Measurements from ENCODE around the gene SGSM2. TPM values are rescaled to one million over a fixed set of nuclear protein-coding genes. Genes with fewer than 3 reads are reported as not detected.

SGSM2 gene
- total RNA-seq, 1 experiment from 2014 or later, result 3.1 TPM

DNA sequence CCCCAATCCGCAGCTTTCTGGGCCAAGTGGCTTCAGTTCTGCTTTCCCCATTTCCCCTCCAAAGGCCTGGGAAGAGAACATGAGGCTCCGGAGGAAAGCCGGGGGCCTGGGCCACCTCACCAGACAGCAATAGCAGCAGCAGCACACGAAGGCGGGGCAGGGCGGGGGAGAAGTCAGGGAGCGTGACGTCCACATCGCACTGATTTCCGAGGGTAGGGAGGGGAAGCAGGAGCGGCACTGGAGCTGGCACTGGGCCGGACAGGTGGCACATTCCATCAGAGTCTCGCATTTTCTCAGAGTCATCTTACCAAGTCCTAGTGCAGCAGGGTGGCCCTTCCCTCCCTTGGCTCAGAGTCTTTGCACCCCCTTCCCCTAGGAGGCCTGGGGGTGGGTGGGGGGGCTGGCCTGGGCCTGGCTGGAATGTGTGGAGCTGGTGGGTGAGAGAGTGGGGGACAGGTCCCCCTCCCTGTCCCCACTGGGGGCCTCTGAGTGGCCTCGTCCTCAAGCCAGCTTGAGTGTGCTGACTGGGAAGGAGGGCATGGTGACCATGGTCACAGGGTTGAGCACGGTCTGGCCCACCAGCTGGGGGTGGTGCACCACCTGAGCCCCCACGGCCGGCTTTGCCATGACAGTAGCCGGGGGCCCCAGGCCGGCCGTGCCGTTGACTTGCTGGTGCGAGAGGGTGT lies 49.2 kb downstream of the SGSM2 start:
- DNase-seq (ENCODE audit: low spot score), result no peak

DNA sequence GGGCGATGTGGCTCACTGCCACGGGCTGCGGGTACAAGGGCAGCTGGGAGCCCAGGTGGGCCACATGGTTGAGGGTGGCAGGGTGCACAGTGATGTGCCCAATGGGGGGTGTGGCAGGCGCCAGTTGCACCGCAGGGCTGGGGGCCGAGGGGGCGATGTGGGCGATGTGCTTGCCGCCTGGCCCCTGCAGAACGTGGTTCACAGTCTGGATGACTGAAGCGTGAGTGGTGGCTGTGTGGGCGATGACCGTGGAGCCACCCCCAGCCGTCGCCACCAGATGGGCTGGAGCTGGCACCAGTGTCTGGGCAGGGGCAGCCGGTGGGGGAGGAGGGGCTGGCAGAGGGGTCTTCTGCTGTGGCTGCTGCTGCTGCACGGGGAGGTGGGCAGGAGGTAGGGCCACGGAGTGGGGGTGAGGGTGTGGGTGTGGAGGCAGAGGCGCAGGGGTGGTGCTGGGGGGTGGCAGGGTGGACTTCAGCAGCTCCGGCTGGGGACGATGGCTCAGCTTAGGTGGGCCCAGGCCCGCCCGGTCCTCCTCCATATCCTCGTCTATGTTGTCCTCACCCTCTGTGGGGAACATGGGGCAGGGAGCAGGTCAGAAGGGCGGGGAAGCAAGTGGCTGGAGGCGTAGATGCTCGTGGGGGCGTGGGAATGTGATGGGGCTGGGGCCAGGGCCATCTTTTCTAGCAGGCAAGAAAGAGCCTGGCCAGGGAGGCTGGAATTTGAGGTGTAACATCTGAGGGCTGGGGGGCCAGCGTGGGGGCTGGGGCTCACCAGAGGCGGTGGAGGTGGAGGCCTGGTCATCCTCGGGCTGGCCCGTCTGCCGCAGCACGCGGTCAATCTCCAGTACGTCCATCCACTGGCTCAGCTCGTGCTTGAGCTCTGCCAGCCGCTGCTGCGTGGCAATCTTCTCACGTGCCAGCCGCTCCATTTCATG lies 50.1 kb downstream of the SGSM2 start:
- DNase-seq (ENCODE audit: low spot score), result no peak

DNA sequence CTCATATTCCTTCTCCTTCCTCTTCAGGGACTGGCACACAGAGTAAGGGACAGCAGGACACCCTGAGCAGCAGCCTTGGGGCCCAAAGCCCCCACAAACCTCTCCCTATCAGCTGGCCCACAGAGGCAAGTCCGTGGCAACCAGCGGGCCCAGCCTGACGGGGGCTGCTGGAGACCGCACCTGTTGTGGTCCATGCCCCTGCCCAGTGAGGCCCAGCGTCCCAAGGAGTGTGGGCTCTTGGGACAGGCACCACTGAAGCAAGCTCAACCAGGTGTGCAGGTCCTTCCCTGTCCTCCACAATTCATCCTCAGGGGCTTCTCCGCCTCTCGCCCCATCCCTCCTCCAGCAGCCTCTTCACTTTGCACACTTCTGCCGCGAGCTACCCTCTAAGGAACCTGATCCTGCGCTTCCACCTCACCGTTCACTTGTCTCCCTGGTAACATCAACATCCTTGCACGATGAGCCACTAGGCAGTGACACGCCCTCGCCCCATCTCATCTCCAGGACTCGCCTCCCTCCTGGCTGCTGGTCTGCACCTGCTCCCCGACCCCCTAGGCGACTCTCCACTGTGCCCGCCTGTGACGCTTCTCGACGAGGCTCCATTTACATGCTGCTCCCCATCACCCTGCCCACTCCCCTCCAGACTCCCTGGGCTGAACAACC lies 50.9 kb downstream of the SGSM2 start:
- no peak for DNase-seq (ENCODE audit: low spot score)

DNA sequence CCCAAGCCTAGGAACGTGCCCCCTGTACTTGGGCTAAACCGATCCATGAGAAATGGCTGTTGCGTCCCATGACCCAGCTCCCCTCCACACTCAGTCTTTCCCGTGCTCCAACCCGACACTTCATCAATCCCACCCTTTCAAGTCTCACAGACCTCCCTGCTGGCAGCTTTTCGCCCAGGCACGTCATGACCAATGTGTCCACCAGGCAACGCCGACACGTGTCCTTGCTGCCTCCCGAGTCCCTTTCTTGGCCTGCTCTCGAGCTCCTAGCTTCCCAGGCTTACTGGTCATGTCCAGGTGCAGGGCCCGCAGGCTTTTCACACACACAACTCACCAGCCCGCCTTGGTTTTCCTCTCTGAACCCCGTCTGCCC lies 51.4 kb downstream of the SGSM2 start:
- DNase-seq (ENCODE audit: low spot score), result no peak

DNA sequence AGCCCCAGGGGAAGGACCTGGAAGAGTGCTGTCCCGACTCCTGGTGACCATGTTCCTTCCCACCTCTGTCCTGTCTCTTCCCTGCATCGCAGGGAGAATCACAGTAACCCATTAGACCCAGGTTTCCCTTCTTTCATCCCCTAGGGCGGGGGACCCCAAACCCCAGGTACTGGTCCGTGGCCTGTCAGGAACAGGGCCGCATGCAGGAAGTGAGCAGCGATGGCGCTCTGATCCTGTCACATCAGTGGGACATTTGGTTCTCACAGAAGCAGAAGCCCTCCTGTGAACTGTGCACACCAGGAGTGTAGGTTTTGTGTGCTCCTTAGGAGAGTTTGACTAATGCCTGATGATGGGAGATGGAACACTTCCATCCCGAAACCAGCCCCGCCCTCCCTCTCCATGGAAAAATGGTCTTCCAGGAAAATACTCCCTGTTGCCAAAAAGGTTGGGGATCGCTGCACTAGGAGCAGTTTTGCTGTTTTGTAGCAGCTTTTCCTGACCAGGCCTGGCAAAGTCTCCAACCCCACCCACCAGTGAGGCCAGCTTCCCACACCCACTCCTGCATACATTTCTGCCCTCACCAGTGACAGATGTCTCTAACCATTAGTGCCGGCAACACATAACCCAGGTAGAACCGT lies 53.0 kb downstream of the SGSM2 start:
- DNase-seq (ENCODE audit: low spot score), result no peak

DNA sequence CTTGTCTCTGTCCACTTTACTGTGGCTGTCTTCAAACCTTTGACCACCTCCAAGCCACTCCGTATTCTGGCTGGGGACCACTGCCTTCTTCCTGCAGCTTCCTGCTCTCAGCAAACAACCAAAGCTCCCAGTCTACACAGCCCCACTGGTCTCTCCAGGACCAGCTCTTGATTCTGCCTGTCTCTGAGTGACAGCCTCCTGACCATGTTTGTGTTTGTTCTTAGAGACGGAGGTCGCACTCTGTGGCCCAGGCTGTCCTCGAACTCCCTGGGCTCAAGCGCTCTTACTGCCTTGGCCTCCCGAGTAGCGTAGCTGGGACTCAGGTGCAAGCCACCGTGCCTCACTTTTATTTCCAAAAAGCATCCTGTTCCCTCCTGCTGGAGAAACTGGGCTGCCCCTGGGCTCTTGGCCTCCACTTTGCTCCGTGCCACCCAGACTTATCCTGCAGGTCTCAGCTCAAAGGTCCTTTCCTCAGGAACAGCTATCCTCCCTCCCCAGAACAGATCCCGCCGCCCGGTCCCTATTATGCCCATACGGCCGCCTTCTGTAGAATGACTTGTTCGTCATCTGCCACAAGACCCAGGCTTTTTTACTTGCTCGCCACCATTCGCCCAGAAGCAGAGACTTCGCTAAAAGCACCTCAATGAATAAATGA lies 54.4 kb downstream of the SGSM2 start:
- DNase-seq (ENCODE audit: low spot score), result no peak

DNA sequence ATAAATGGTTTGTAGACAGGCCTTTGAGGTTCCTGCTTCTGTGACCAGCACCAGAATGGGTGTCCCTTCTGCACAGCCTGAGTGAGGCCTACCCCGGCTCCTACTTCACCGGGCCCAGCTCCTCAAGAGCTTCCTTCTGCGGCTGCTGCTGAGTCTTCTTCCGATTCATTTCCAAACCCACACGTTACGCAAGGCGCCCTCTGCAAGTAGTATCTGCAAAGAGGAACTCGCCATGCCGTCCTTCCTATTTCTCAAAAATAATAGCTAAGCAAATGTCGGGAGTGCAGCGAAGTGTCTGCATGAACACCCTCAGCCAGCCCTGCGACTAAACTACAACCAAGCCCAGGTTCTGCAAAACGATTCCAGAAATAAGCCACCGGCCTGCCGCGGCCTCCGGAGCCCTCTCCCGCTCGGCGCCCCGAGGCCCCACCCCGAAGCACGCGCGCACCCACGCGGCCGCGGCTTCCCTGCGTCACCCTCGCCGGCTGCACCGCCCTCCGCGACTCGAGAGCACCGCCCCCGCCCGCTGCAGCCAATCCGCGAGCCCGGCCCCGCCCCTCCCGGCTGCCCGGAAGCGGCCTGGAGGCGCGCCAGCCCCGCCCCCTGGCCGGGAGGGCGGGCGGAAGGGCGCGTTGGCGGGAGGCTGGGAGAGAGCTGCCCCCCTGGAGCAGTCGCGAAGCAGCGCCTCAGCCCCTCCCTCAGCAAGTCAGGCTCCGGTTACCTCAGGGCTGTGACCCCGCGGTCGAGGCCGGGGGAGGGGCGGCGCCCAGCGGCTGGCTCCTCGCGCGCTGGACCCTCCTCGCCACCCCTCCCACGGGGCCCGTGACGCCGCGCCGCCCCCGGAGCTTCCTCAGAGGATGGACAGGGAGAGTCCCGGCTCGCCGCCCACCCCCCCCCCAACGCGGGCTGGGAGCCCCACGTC lies 55.2 kb downstream of the SGSM2 start:
- DNase-seq (ENCODE audit: low spot score), result peak; percentile 86

DNA sequence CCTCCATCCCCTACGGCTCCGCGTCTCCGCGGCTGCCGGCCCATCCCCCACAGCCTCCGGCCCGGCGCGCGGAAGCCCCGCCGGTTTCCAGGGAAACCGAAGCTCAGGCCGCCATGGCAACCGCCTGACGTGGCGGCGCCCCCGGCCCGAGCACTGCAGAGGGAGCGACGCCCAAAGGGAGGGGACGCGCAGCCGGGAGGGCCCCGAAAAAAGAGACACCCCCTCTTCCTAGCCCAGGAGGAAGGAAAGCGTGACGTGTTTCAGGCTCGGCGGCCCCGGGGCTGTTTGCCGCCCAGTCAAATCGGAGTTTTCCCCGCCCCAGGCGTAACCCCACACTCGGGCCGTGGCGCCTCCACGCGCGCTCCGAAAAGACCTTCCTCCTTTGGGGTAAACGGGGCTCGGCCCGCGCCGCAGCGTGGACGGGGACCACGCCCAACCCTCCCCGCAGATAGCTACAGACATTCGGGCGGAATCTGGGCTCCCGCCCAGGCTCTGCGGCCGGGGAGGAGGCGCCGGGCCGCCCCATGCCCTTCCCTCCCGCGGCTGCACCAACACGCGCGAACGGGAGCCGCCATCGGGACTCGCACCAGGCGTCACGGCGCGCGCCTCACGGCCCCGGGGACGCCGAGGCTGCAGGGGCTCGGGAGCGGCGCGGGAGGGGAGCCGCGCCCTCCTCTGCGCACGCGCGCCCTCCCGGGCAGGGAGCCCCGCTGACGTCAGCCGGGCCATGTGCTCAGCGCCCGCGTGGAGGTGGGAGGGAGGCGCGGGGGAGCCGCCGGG lies 56.1 kb downstream of the SGSM2 start:
- peak; percentile 68 for DNase-seq (ENCODE audit: low spot score)

DNA sequence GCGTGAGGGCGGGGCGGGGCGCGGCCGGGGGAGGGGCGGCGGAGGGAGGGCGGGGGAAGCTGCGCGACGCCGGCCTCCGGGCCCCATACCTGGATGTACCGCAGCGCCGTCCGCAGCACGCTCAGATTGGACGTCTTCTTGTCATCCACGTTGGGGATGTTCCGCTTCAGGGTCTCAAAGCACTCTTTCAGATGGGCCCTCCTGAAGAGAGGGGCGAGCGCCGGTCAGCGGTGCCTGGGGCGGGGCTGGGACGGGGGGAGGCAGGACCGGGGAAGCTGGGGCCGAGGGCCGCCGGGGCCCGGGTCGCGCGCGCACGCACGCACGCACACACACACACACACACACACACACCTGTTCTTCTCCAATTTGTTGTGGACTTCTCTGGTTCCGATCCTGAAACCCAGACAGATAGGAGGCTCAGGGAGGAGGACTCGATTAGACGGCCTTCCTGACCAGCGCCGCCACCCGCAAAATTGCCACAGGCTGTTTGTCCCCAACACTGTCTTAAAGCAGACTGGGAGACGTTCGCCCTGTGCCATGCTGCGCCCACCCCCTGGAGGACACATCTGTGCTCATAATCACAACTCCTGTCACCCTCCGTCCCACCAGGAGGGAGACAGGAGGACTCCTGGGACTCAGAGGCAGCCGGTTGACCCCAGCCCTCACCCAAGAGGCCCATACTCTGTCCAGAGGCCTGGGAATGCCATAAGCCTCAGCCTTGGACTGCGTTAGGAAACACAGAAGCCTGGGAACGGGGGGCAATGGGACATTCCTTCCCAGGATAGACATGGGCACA lies 56.9 kb downstream of the SGSM2 start:
- no peak for DNase-seq (ENCODE audit: low spot score)

DNA sequence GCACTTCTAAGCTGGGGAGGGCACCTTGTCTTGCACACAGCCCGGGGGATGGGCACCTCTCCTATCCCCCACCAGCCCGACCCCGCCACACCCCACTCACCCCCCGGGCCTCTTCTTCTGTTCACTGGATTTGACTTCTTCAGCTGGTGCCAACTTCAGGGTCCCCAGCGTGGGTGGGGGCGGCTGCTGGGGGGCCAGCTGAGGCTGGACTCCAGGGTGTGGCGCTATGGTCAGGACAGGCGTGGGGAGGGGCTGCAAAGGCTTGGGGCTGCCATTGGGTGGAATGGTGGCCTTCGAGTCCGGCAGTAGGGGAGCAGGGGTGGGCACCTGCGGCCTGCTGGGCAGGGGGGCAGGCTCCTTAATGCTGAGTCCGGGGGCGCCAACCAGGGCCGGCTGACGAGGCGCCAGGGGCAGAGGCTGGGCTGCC lies 57.5 kb downstream of the SGSM2 start:
- no peak for DNase-seq (ENCODE audit: low spot score)

DNA sequence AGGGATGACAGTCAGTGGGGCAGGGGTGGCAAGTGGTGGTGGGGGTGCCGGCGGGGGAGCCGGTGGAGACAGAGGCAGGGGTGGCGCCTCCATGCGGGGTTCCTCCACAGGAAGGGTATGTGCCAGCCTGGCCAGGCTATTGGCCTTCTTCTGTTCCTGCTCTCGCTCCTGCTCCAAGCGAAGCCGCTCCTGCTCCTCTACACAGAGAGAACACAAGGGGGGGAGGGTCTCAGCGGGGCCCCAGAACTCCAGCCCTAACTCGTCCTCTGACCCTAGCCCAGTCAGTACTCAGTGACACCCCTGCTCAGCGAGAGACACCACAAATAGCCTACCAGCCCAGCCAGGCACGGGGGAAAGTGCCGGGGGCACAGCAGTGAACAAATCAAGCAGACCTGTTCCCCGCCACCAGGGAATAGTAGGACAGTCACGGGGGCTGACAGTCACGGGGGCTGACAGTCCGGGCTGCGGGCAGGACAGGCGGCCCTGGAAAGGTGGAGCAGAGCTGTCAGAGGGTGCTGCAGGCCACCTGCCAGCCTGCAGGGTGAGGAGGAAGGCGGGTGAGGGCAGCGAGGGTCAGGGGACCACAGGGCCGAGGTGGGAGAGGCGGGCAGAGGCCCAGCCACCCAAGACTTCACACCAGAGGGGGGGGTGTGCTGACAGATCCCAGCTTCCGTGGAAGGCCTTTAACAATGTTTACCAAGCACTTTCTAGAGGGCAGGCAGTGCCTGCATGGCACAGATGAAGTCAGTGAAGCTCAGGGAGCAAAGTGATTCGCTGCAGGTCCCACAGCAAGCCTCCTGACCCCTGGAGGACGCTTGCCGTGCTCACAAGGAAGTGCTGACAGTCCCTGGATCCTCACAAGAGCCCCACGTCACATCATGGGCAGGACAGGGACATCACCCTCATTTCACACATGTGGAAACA lies 58.2 kb downstream of the SGSM2 start:
- no peak for DNase-seq (ENCODE audit: low spot score)

DNA sequence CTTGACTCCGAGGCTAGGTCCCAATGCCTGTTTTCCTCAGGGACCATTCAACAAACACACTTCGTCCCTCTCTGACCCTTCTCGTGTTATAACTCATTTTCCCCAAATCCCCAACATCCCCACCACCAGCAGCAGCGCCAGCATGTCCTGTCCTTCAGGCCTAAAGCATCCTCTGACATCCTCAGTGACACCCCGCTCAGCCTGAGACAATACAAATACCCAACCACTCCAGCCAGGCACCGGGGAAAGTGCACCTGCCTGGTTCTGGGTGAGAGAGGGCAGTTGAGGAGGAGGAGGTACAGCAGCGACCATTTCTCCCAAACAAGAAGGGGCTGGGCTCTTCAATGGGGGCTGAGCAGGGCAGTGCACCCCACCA lies 58.9 kb downstream of the SGSM2 start:
- DNase-seq (ENCODE audit: low spot score), result no peak

DNA sequence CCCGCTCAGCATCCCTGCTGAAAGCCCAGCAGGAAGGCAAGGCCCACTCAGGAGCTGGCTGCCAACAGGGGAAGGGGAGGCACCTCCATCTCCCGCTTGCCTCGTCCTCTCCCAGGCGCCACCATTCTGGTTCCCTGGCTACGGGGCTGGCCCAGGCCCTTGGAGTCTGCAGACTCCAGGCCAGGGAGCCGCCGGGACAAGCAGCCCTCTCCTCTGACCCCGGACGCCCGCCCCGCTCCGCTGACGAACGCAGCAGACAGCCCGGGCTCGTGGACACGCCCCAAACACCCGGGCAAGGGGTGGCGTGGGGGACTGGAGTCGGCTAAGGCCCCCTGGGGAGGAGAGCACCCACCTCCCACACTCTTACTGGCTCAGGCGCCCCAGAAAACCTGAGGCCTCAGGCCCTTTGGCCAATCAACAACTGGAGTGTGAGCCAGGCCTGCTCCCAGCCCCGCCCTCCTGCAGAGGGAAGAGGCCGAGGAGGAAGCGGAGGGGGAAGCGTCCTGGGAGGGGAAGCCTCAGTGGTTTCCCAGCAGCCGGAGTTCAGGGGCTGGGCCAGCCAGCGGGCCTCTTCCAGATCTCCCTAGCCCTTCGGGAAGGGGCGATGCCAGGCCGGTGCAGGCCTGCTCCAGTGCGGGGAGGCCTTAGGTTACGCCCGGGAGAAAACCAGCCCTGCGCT lies 59.4 kb downstream of the SGSM2 start:
- DNase-seq (ENCODE audit: low spot score), result peak; percentile 74

DNA sequence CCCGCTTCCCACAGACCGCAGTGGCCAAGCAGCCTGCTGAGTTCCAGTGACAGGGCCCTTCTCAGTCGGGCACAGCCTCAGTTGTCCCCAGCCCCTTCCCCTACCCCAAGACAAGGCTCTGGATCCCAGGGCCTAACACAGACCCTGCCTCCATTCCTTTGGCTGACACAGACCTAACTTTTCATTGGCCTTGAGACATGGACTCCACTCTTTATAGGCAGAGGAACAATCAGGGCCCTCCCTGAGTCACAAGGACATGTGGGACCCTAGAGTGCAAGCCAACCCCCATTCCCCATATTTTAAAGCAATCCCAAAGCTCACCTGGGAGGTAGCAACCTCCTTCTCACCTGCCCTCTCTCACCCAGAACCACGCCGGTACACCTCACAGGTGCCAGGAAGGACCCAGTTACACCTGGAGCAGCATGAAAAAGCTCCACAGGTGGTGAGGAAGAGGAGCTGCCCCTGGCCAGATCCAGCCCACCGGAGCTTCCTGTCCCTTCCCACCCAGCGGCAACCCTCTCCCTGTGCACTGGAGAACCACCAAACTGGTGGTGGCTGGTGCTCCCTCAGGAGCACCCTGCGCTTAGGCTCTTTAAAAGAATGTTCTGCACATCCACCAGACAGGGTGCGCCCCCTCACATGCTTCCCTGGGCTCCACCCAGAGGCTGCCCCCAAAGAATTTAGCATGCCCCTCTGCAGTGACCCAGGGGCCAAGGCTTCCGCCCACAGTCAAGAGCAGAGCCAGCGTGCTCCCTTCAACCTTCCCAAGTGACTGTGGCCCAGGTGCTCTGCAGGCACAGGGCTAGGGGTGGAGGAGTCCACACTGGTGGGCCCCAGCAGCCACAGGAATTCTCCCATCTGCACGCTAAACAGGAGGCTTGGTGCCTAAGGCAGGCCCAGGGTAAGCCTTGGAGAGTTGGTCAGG lies 60.2 kb downstream of the SGSM2 start:
- DNase-seq (ENCODE audit: low spot score), result no peak

DNA sequence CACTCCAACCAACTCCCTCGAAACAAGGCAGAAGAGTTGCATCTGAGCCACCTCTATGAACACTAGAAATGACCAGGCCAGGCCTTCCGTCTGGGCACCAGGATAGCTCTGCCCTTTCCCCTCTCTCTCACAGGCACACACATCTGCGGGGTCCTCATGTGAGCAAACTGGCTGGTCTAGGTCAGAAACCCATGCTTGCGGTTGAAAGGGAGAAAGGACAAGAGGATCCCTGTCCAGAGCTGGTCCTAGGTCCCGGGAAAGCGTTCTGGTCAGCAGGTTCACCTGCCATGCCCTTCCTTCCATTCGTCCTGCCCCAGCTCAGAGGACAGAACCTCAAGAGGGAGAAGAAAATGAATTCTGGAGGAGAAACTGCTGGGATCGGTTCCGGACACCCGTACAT lies 60.9 kb downstream of the SGSM2 start:
- DNase-seq (ENCODE audit: low spot score), result no peak
